H1 (cell line): Measurements from ENCODE around the gene KBTBD12. TPM values are rescaled to one million over a fixed set of nuclear protein-coding genes. Genes with fewer than 3 reads are reported as not detected.

Experiments used
- BCL11A ChIP-seq, 2 experiments: IDR thresholded peaks; one replicate each; pipeline ENCODE4 v1.6.1; 2011; ENCODE audit warnings: low read depth in 2 of 2, low read length in 2 of 2, mild to moderate bottlenecking in 2 of 2
- CREB1 ChIP-seq: IDR thresholded peaks from 2 replicates; pipeline ENCODE4 v1.6.1; 2012; ENCODE audit warnings: inconsistent platforms
- EZH2 ChIP-seq: fragments of 200-600 bp; sonication (generic); IDR thresholded peaks from 2 replicates; pipeline ENCODE4 v1.7.1; 2012; ENCODE audit warnings: low read depth, mild to moderate bottlenecking, moderate library complexity, low read length, inconsistent platforms; ENCODE audit not compliant: severe bottlenecking
- JUN ChIP-seq: IDR thresholded peaks from 2 replicates; pipeline ENCODE4 v1.6.1; 2011; ENCODE audit warnings: low read depth, mild to moderate bottlenecking, improper control_type of control experiment, low read length
- NANOG ChIP-seq: IDR thresholded peaks from 2 replicates; pipeline ENCODE4 v1.6.1; 2011; ENCODE audit warnings: low read length, low read depth, mild to moderate bottlenecking, inconsistent platforms; ENCODE audit not compliant: insufficient read depth, poor library complexity, severe bottlenecking
- NRF1 ChIP-seq: IDR thresholded peaks from 2 replicates; pipeline ENCODE4 v1.6.1; 2011; ENCODE audit warnings: mild to moderate bottlenecking, low read depth, low read length, improper control_type of control experiment
- RBBP5 ChIP-seq: IDR thresholded peaks from 2 replicates; pipeline ENCODE4 v1.7.1; 2012; ENCODE audit warnings: low read depth, mild to moderate bottlenecking, inconsistent platforms, low read length, moderate library complexity, borderline replicate concordance
- SIRT6 ChIP-seq: IDR thresholded peaks from one replicate; pipeline ENCODE4 v1.7.1; 2012; ENCODE audit warnings: low read length, inconsistent platforms
- TAF7 ChIP-seq: optimal IDR thresholded peaks from 2 replicates; pipeline ENCODE3; 2011; ENCODE audit warnings: low read depth, mild to moderate bottlenecking, inconsistent platforms, low read length, moderate library complexity, borderline replicate concordance
- YY1 ChIP-seq: IDR thresholded peaks from 2 replicates; pipeline ENCODE4 v1.6.1; 2011; ENCODE audit warnings: low read depth, mild to moderate bottlenecking, low read length
- polyA plus RNA-seq, 7 experiments: library from polyadenylated mRNA; depleted of rRNA in 3 of 7; stranded (reverse) in 5 of 7; unstranded in 2 of 7; fragments of >200 nt in 5 of 7; fragments of 200-250 nt in 2 of 7; gene quantifications; 1 replicate in 5 of 7; 2 replicates in 1 of 7; 4 replicates in 1 of 7; pipeline versions ENCODE4 v1.2.1 to v1.2.3, GENCODE V29; 2011 to 2013; ENCODE audit warnings: missing spikeins in 2 of 7, mixed read lengths in 2 of 7
- total RNA-seq: library from RNA; stranded (reverse); fragmentation: NEBNext Ultra II Directional; extraction: Animal tissue kit (Norgen Biotek cat#: 25700); gene quantifications from 2 replicates; pipeline ENCODE4 v1.2.1, GENCODE V29; 2021
- TF ChIP-seq, protein P1 (sequence below): fragments of 300-600 bp; sonication (generic); IDR thresholded peaks from 2 replicates; pipeline ENCODE4 v1.7.1; 2012; ENCODE audit warnings: low read length, moderate library complexity, mild to moderate bottlenecking, inconsistent platforms; ENCODE audit not compliant: insufficient replicate concordance
- TF ChIP-seq, protein P2 (sequence below): IDR thresholded peaks from 2 replicates; pipeline ENCODE4 v1.6.1; 2012; ENCODE audit warnings: inconsistent platforms

KBTBD12 gene
- total and polyA plus RNA-seq, 2 of the 8 experiments (the other 6 are each of a cell fraction or from before 2014, with no cell fraction given), result 0.33 to 0.63 TPM

DNA sequence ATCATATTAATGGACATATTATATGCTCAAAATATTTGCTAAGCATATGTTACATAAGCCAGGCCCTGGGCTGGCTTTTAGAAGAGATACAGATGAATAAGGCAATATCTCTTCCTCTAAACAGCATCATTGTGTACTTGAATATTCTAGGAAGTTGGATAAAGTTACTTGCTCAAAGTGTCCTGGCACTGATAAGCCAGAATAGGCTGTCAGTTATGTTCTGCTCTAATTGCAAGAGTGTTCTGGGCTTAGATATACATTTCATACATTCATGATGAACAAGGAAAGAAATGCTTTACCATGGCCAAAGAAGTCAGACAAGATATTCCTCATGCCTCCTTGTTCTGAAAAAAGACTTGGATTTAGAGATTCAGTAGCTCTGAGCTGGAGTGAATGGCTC is 40.7 kb downstream of the KBTBD12 start (continued):
- TF ChIP-seq, protein P1, sequence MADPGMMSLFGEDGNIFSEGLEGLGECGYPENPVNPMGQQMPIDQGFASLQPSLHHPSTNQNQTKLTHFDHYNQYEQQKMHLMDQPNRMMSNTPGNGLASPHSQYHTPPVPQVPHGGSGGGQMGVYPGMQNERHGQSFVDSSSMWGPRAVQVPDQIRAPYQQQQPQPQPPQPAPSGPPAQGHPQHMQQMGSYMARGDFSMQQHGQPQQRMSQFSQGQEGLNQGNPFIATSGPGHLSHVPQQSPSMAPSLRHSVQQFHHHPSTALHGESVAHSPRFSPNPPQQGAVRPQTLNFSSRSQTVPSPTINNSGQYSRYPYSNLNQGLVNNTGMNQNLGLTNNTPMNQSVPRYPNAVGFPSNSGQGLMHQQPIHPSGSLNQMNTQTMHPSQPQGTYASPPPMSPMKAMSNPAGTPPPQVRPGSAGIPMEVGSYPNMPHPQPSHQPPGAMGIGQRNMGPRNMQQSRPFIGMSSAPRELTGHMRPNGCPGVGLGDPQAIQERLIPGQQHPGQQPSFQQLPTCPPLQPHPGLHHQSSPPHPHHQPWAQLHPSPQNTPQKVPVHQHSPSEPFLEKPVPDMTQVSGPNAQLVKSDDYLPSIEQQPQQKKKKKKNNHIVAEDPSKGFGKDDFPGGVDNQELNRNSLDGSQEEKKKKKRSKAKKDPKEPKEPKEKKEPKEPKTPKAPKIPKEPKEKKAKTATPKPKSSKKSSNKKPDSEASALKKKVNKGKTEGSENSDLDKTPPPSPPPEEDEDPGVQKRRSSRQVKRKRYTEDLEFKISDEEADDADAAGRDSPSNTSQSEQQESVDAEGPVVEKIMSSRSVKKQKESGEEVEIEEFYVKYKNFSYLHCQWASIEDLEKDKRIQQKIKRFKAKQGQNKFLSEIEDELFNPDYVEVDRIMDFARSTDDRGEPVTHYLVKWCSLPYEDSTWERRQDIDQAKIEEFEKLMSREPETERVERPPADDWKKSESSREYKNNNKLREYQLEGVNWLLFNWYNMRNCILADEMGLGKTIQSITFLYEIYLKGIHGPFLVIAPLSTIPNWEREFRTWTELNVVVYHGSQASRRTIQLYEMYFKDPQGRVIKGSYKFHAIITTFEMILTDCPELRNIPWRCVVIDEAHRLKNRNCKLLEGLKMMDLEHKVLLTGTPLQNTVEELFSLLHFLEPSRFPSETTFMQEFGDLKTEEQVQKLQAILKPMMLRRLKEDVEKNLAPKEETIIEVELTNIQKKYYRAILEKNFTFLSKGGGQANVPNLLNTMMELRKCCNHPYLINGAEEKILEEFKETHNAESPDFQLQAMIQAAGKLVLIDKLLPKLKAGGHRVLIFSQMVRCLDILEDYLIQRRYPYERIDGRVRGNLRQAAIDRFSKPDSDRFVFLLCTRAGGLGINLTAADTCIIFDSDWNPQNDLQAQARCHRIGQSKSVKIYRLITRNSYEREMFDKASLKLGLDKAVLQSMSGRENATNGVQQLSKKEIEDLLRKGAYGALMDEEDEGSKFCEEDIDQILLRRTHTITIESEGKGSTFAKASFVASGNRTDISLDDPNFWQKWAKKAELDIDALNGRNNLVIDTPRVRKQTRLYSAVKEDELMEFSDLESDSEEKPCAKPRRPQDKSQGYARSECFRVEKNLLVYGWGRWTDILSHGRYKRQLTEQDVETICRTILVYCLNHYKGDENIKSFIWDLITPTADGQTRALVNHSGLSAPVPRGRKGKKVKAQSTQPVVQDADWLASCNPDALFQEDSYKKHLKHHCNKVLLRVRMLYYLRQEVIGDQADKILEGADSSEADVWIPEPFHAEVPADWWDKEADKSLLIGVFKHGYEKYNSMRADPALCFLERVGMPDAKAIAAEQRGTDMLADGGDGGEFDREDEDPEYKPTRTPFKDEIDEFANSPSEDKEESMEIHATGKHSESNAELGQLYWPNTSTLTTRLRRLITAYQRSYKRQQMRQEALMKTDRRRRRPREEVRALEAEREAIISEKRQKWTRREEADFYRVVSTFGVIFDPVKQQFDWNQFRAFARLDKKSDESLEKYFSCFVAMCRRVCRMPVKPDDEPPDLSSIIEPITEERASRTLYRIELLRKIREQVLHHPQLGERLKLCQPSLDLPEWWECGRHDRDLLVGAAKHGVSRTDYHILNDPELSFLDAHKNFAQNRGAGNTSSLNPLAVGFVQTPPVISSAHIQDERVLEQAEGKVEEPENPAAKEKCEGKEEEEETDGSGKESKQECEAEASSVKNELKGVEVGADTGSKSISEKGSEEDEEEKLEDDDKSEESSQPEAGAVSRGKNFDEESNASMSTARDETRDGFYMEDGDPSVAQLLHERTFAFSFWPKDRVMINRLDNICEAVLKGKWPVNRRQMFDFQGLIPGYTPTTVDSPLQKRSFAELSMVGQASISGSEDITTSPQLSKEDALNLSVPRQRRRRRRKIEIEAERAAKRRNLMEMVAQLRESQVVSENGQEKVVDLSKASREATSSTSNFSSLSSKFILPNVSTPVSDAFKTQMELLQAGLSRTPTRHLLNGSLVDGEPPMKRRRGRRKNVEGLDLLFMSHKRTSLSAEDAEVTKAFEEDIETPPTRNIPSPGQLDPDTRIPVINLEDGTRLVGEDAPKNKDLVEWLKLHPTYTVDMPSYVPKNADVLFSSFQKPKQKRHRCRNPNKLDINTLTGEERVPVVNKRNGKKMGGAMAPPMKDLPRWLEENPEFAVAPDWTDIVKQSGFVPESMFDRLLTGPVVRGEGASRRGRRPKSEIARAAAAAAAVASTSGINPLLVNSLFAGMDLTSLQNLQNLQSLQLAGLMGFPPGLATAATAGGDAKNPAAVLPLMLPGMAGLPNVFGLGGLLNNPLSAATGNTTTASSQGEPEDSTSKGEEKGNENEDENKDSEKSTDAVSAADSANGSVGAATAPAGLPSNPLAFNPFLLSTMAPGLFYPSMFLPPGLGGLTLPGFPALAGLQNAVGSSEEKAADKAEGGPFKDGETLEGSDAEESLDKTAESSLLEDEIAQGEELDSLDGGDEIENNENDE, result no peak
- TF ChIP-seq TAF7, result no peak
- no peak for TF ChIP-seq NANOG
- TF ChIP-seq SIRT6, result no peak
- TF ChIP-seq, protein P2, sequence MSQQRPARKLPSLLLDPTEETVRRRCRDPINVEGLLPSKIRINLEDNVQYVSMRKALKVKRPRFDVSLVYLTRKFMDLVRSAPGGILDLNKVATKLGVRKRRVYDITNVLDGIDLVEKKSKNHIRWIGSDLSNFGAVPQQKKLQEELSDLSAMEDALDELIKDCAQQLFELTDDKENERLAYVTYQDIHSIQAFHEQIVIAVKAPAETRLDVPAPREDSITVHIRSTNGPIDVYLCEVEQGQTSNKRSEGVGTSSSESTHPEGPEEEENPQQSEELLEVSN, result no peak
- no peak for TF ChIP-seq NRF1
- TF ChIP-seq CREB1, result no peak
- no peak for TF ChIP-seq YY1
- TF ChIP-seq JUN, result no peak
- TF ChIP-seq RBBP5, result no peak
- no peak for TF ChIP-seq EZH2
- no peak for TF ChIP-seq BCL11A (IDR thresholded peaks at IDR 0.05; ENCODE audit: low read depth in 2 of 2, low read length in 2 of 2)
